ENCODE measurements around the gene MAPK9.

MAPK9 gene

GRCh38 chr5:180291943-180292831 is at the start of gene MAPK9:
Gene MAPK9 (minus strand): TSS chr5:180292083. CDS start chr5:180280561, 11,522 bp downstream.
- H3K4me3 Mint-ChIP-seq = peak within 1 kb of the TSS; percentile 94
- H3K4me1 Mint-ChIP-seq = peaks cover 48% of the 10 kb centered on the region
- no peaks in the 10 kb centered on the region for H3K27me3 Mint-ChIP-seq
- no peaks in the 10 kb centered on the region for H3K36me3 Mint-ChIP-seq
- H3K27ac Mint-ChIP-seq = peak within 1 kb of the TSS; percentile 94
- H3K9me3 Mint-ChIP-seq = no peaks in the 10 kb centered on the region

GRCh38 chr5:180341595-180341994 is 49.7 kb upstream of the MAPK9 start:
- Mint-ChIP-seq H3K9me3 (no peaks in the 10 kb centered on the region), H3K36me3 (no peaks in the 10 kb centered on the region), H3K27me3 (peaks cover 2% of the 10 kb centered on the region), H3K4me3 (no peak overlapping the region), H3K27ac (no peak overlapping the region), H3K4me1 (no peaks in the 10 kb centered on the region)

- Mint-ChIP-seq H3K27ac (no peak overlapping the region), H3K36me3 (no peaks in the 10 kb centered on the region), H3K9me3 (no peaks in the 10 kb centered on the region), H3K27me3 (peaks cover 2% of the 10 kb centered on the region), H3K4me1 (no peaks in the 10 kb centered on the region), H3K4me3 (no peak overlapping the region)
These were observed 49.0 kb upstream of the MAPK9 start for GRCh38 chr5:180340856-180341255.

- Mint-ChIP-seq H3K4me1 (no peaks in the 10 kb centered on the region), H3K27me3 (peaks cover 2% of the 10 kb centered on the region), H3K27ac (no peak overlapping the region), H3K9me3 (no peaks in the 10 kb centered on the region), H3K36me3 (no peaks in the 10 kb centered on the region), H3K4me3 (no peak overlapping the region)
These were observed 47.8 kb upstream of the MAPK9 start for GRCh38 chr5:180339583-180340183.

- H3K4me3 Mint-ChIP-seq = no peak overlapping the region
- peaks cover 2% of the 10 kb centered on the region for H3K27me3 Mint-ChIP-seq
- no peaks in the 10 kb centered on the region for H3K9me3 Mint-ChIP-seq
- H3K36me3 Mint-ChIP-seq = no peaks in the 10 kb centered on the region
- H3K27ac Mint-ChIP-seq = no peak overlapping the region
- no peaks in the 10 kb centered on the region for H3K4me1 Mint-ChIP-seq
These were observed 46.3 kb upstream of the MAPK9 start for GRCh38 chr5:180338001-180338707.

- Mint-ChIP-seq H3K27ac (no peak overlapping the region), H3K27me3 (peaks cover 2% of the 10 kb centered on the region), H3K36me3 (no peaks in the 10 kb centered on the region), H3K4me3 (no peak overlapping the region), H3K9me3 (no peaks in the 10 kb centered on the region), H3K4me1 (no peaks in the 10 kb centered on the region)
These were observed 44.5 kb upstream of the MAPK9 start for GRCh38 chr5:180336234-180337020.

GRCh38 chr5:180335614-180336233 is 43.8 kb upstream of the MAPK9 start:
- H3K4me1 Mint-ChIP-seq = no peaks in the 10 kb centered on the region
- H3K36me3 Mint-ChIP-seq = no peaks in the 10 kb centered on the region
- peaks cover 2% of the 10 kb centered on the region for H3K27me3 Mint-ChIP-seq
- H3K9me3 Mint-ChIP-seq = no peaks in the 10 kb centered on the region
- H3K27ac Mint-ChIP-seq = no peak overlapping the region
- no peak overlapping the region for H3K4me3 Mint-ChIP-seq

GRCh38 chr5:180334751-180335613 is 43.1 kb upstream of the MAPK9 start:
- H3K4me1 Mint-ChIP-seq = no peaks in the 10 kb centered on the region
- H3K27me3 Mint-ChIP-seq = peaks cover 2% of the 10 kb centered on the region

GRCh38 chr5:180334176-180334575 is 42.3 kb upstream of the MAPK9 start:
- Mint-ChIP-seq H3K27ac (no peak overlapping the region), H3K4me3 (no peak overlapping the region), H3K36me3 (no peaks in the 10 kb centered on the region), H3K27me3 (peaks cover 2% of the 10 kb centered on the region), H3K4me1 (no peaks in the 10 kb centered on the region), H3K9me3 (no peaks in the 10 kb centered on the region)

More at GRCh38 chr5:180334751-180335613, 43.1 kb upstream of the MAPK9 start:
- H3K9me3 Mint-ChIP-seq = no peaks in the 10 kb centered on the region
- no peak overlapping the region for H3K4me3 Mint-ChIP-seq
- no peaks in the 10 kb centered on the region for H3K36me3 Mint-ChIP-seq
- H3K27ac Mint-ChIP-seq = no peak overlapping the region

GRCh38 chr5:180333661-180334060 is 41.8 kb upstream of the MAPK9 start:
- Mint-ChIP-seq H3K27ac (no peak overlapping the region), H3K9me3 (no peaks in the 10 kb centered on the region), H3K4me3 (no peak overlapping the region), H3K4me1 (no peaks in the 10 kb centered on the region), H3K36me3 (no peaks in the 10 kb centered on the region), H3K27me3 (peaks cover 2% of the 10 kb centered on the region)

- Mint-ChIP-seq H3K27ac (no peak overlapping the region), H3K9me3 (no peaks in the 10 kb centered on the region), H3K4me3 (no peak overlapping the region), H3K4me1 (no peaks in the 10 kb centered on the region), H3K27me3 (peaks cover 2% of the 10 kb centered on the region), H3K36me3 (no peaks in the 10 kb centered on the region)
These were observed 41.0 kb upstream of the MAPK9 start for GRCh38 chr5:180332861-180333260.

GRCh38 chr5:180332051-180332517 is 40.2 kb upstream of the MAPK9 start:
- no peaks in the 10 kb centered on the region for H3K9me3 Mint-ChIP-seq
- no peak overlapping the region for H3K4me3 Mint-ChIP-seq
- no peaks in the 10 kb centered on the region for H3K4me1 Mint-ChIP-seq
- H3K27ac Mint-ChIP-seq = no peak overlapping the region
- H3K36me3 Mint-ChIP-seq = no peaks in the 10 kb centered on the region
- peaks cover 2% of the 10 kb centered on the region for H3K27me3 Mint-ChIP-seq

GRCh38 chr5:180331647-180331950 is 39.7 kb upstream of the MAPK9 start:
- no peak overlapping the region for H3K27ac Mint-ChIP-seq
- H3K36me3 Mint-ChIP-seq = no peaks in the 10 kb centered on the region
- H3K4me1 Mint-ChIP-seq = no peaks in the 10 kb centered on the region
- H3K4me3 Mint-ChIP-seq = no peak overlapping the region
- H3K9me3 Mint-ChIP-seq = no peaks in the 10 kb centered on the region
- no peaks in the 10 kb centered on the region for H3K27me3 Mint-ChIP-seq
